HepG2 (cell line): ENCODE data around the gene SPC24. TPM values are rescaled to one million over a fixed set of nuclear protein-coding genes. Genes with fewer than 3 reads are reported as not detected.

Experiments
- ATRX ChIP-seq: sonication (generic); formaldehyde crosslinking; IDR thresholded peaks from 2 replicates; pipeline ENCODE4 v1.4.0; 2020; ENCODE audit warnings: missing genetic modification reagents, borderline replicate concordance
- MLLT10 ChIP-seq: sonication (generic); formaldehyde crosslinking; IDR thresholded peaks from 2 replicates; pipeline ENCODE4 v1.4.0; 2020; ENCODE audit warnings: missing genetic modification reagents
- NPAS2 ChIP-seq: sonication (generic); formaldehyde crosslinking; IDR thresholded peaks from 2 replicates; pipeline ENCODE4 v1.8.0; 2022; ENCODE audit warnings: mild to moderate bottlenecking, missing genetic modification reagents, borderline replicate concordance
- PRDM4 ChIP-seq: sonication (generic); formaldehyde crosslinking; IDR thresholded peaks from 2 replicates; pipeline ENCODE4 v1.9.0; 2021; ENCODE audit warnings: missing genetic modification reagents, borderline replicate concordance
- SETDB1 ChIP-seq: sonication (generic); formaldehyde crosslinking; IDR thresholded peaks from 2 replicates; pipeline ENCODE4 v1.5.1; 2020; ENCODE audit warnings: missing genetic modification reagents, mild to moderate bottlenecking, borderline replicate concordance
- SMARCC2 ChIP-seq: fragments of 450-650 bp; IDR thresholded peaks from 2 replicates; pipeline ENCODE4 v1.6.1; 2017; ENCODE audit warnings: antibody characterized with exemption, mild to moderate bottlenecking
- TEAD3 ChIP-seq: optimal IDR thresholded peaks from 2 replicates; pipeline ENCODE3; 2016; ENCODE audit warnings: borderline replicate concordance
- YEATS2 ChIP-seq: sonication (generic); formaldehyde crosslinking; IDR thresholded peaks from 2 replicates; pipeline ENCODE4 v1.4.0; 2020; ENCODE audit warnings: missing genetic modification reagents, borderline replicate concordance
- ZBTB42 ChIP-seq: sonication (generic); formaldehyde crosslinking; IDR thresholded peaks from 2 replicates; pipeline ENCODE4 v1.5.0; 2020; ENCODE audit warnings: mild to moderate bottlenecking, missing genetic modification reagents
- ZBTB8A ChIP-seq: sonication (generic); formaldehyde crosslinking; IDR thresholded peaks from 2 replicates; pipeline ENCODE4 v1.4.0; 2020; ENCODE audit warnings: mild to moderate bottlenecking, low read depth, missing genetic modification reagents, borderline replicate concordance
- ZC3H13 ChIP-seq: sonication (generic); formaldehyde crosslinking; IDR thresholded peaks from 2 replicates; pipeline ENCODE4 v1.8.1; 2023; ENCODE audit warnings: mild to moderate bottlenecking, missing genetic modification reagents, moderate library complexity
- ZKSCAN8 ChIP-seq: IDR thresholded peaks from 2 replicates; pipeline ENCODE4 v1.6.1; 2016; ENCODE audit warnings: borderline replicate concordance, missing genetic modification reagents, missing compliant biosample characterization
- ZNF142 ChIP-seq: sonication (generic); formaldehyde crosslinking; IDR thresholded peaks from 2 replicates; pipeline ENCODE4 v1.4.0; 2020; ENCODE audit warnings: missing genetic modification reagents
- ZNF225 ChIP-seq: sonication (generic); formaldehyde crosslinking; IDR thresholded peaks from 2 replicates; pipeline ENCODE4 v1.4.0; 2020; ENCODE audit warnings: mild to moderate bottlenecking, missing genetic modification reagents
- ZNF564 ChIP-seq: sonication (generic); formaldehyde crosslinking; IDR thresholded peaks from 2 replicates; pipeline ENCODE4 v1.8.1; 2023; ENCODE audit warnings: mild to moderate bottlenecking, missing genetic modification reagents
- ZNF644 ChIP-seq: IDR thresholded peaks from 2 replicates; pipeline ENCODE4 v1.6.1; 2016; ENCODE audit warnings: low read depth
- ZNF652 ChIP-seq: IDR thresholded peaks from 2 replicates; pipeline ENCODE4 v1.6.1; 2016; ENCODE audit warnings: low read depth, borderline replicate concordance
- ZSCAN20 ChIP-seq: sonication (generic); formaldehyde crosslinking; IDR thresholded peaks from 2 replicates; pipeline ENCODE4 v1.4.0; 2020; ENCODE audit warnings: missing genetic modification reagents, mild to moderate bottlenecking, borderline replicate concordance
- ZSCAN22 ChIP-seq: sonication (generic); formaldehyde crosslinking; IDR thresholded peaks from 2 replicates; pipeline ENCODE4 v1.4.0; 2020; ENCODE audit warnings: mild to moderate bottlenecking, missing genetic modification reagents
- polyA plus RNA-seq, 8 experiments: library from polyadenylated mRNA; depleted of rRNA in 3 of 8; stranded (reverse) in 7 of 8; unstranded in 1 of 8; fragments of >200 nt; fragmentation: Illumina TruSeq in 4 of 8; extraction: Trizol in 4 of 8; gene quantifications; 2 replicates each; pipeline versions ENCODE4 v1.2.1 to v1.2.3, GENCODE V29; 2011 to 2016; ENCODE audit warnings: low read depth in 4 of 8, missing spikeins in 1 of 8, mixed read lengths in 1 of 8; ENCODE audit not compliant: insufficient read depth in 1 of 8
- total RNA-seq, 5 experiments: library from RNA; depleted of rRNA; stranded (reverse); fragments of >200 nt; fragmentation: Illumina TruSeq; extraction: Trizol; gene quantifications; 2 replicates each; pipeline ENCODE4 v1.2.3, GENCODE V29; 2016; ENCODE audit warnings: low read depth in 1 of 5
- TF ChIP-seq, protein P1 (sequence below): sonication (generic); formaldehyde crosslinking; IDR thresholded peaks from 2 replicates; pipeline ENCODE4 v1.4.0; 2020; ENCODE audit warnings: mild to moderate bottlenecking, missing genetic modification reagents

The SPC24 gene
- total and polyA plus RNA-seq, 2 of the 13 experiments (the other 11 are each of a cell fraction or from before 2014, with no cell fraction given), result 10.0 to 46.2 TPM

GRCh38 chr19:11155373-11156120, at the start of gene SPC24 (continued):
- TF ChIP-seq SMARCC2, result no peak
- no peak for TF ChIP-seq ZNF644
- TF ChIP-seq YEATS2 (CRISPR knock-in tag), result peak; percentile 60; the same call in 1 of the 2 replicates
- no peak for TF ChIP-seq PRDM4 (CRISPR knock-in tag)
- peak; percentile 74 for TF ChIP-seq ZNF142 (CRISPR knock-in tag)
- TF ChIP-seq ZSCAN20 (CRISPR knock-in tag), result no peak
- TF ChIP-seq ZC3H13, result peak; percentile 51; the same call in 1 of the 2 replicates
- TF ChIP-seq ZNF652 (CRISPR knock-in tag), result no peak
- no peak for TF ChIP-seq ZBTB8A (CRISPR knock-in tag)
- no peak for TF ChIP-seq ZSCAN22 (CRISPR knock-in tag)
- TF ChIP-seq TEAD3 (CRISPR knock-in tag), result no peak
- no peak for TF ChIP-seq ZNF564 (CRISPR knock-in tag)
- TF ChIP-seq MLLT10, result no peak
- TF ChIP-seq NPAS2 (CRISPR knock-in tag), result no peak
- no peak for TF ChIP-seq ZNF225 (CRISPR knock-in tag)
- TF ChIP-seq ZBTB42 (CRISPR knock-in tag), result no peak
- TF ChIP-seq, protein P1, sequence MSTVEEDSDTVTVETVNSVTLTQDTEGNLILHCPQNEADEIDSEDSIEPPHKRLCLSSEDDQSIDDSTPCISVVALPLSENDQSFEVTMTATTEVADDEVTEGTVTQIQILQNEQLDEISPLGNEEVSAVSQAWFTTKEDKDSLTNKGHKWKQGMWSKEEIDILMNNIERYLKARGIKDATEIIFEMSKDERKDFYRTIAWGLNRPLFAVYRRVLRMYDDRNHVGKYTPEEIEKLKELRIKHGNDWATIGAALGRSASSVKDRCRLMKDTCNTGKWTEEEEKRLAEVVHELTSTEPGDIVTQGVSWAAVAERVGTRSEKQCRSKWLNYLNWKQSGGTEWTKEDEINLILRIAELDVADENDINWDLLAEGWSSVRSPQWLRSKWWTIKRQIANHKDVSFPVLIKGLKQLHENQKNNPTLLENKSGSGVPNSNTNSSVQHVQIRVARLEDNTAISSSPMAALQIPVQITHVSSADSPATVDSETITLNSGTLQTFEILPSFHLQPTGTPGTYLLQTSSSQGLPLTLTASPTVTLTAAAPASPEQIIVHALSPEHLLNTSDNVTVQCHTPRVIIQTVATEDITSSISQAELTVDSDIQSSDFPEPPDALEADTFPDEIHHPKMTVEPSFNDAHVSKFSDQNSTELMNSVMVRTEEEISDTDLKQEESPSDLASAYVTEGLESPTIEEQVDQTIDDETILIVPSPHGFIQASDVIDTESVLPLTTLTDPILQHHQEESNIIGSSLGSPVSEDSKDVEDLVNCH (CRISPR knock-in tag), result no peak
- TF ChIP-seq SETDB1, result no peak
- no peak for TF ChIP-seq ZKSCAN8 (CRISPR knock-in tag)
- TF ChIP-seq ATRX (CRISPR knock-in tag), result no peak
